OCI-LY1 (cell line): Measurements from ENCODE around the gene LY86.

Experiments used
- H2AFZ ChIP-seq: fragments of 200-600 bp; sonication (generic), shearing (Covaris generic); 2 replicates; pipeline ENCODE4 v1.6.0; 2014; ENCODE audit warnings: antibody characterized with exemption, mild to moderate bottlenecking, low read length
- H3F3A ChIP-seq: fragments of 200-600 bp; sonication (generic), shearing (Covaris generic); 2 replicates; pipeline ENCODE4 v1.6.0; 2014; ENCODE audit warnings: mild to moderate bottlenecking, antibody characterized with exemption, low read length, moderate library complexity; ENCODE audit not compliant: insufficient read depth
- H3K27ac ChIP-seq: fragments of 200-600 bp; sonication (generic); 2 replicates; pipeline ENCODE4 v1.5.1; 2014; ENCODE audit warnings: low read length, mixed run types, mild to moderate bottlenecking, low read depth; ENCODE audit not compliant: poor library complexity, severe bottlenecking
- H3K27me3 ChIP-seq: fragments of 200-600 bp; sonication (generic); 2 replicates; pipeline ENCODE4 v1.6.0; 2014; ENCODE audit warnings: antibody characterized with exemption, mild to moderate bottlenecking, low read length, moderate library complexity; ENCODE audit not compliant: insufficient read depth
- H3K36me3 ChIP-seq: fragments of 200-600 bp; sonication (generic); 2 replicates; pipeline ENCODE4 v1.6.1; 2014; ENCODE audit warnings: mild to moderate bottlenecking, antibody characterized with exemption, low read length, moderate library complexity, mixed read lengths; ENCODE audit not compliant: insufficient read depth
- H3K4me1 ChIP-seq: fragments of 200-600 bp; sonication (generic); 2 replicates; pipeline ENCODE4 v1.5.1; 2014; ENCODE audit warnings: mild to moderate bottlenecking, low read length, moderate library complexity; ENCODE audit not compliant: insufficient read depth, severe bottlenecking
- H3K4me2 ChIP-seq: fragments of 200-600 bp; sonication (generic), shearing (Covaris generic); 2 replicates; pipeline ENCODE4 v1.6.1; 2014; ENCODE audit warnings: low read length
- H3K4me3 ChIP-seq: fragments of 200-600 bp; sonication (generic); 2 replicates; pipeline ENCODE4 v1.5.1; 2014; ENCODE audit warnings: low read length, low read depth, mild to moderate bottlenecking, mixed read lengths; ENCODE audit not compliant: poor library complexity, severe bottlenecking
- H3K79me2 ChIP-seq: fragments of 200-600 bp; shearing (Covaris generic); 2 replicates; pipeline ENCODE4 v1.6.1; 2016; ENCODE audit warnings: mixed run types, low read length, mixed read lengths; ENCODE audit not compliant: insufficient read depth
- H3K9ac ChIP-seq: fragments of 200-600 bp; sonication (generic), shearing (Covaris generic); 2 replicates; pipeline ENCODE4 v1.6.1; 2014; ENCODE audit warnings: mild to moderate bottlenecking, low read length, mixed read lengths
- H3K9me2 ChIP-seq: fragments of 200-600 bp; sonication (generic), shearing (Covaris generic); 2 replicates; pipeline ENCODE4 v1.6.1; 2014; ENCODE audit warnings: low read depth, mild to moderate bottlenecking, low read length, mixed read lengths
- H3K9me3 ChIP-seq: fragments of 200-600 bp; shearing (Covaris generic); 2 replicates; pipeline ENCODE4 v1.6.1; 2014; ENCODE audit warnings: low read length, mixed read lengths
- H4K20me1 ChIP-seq: fragments of 200-600 bp; sonication (generic), shearing (Covaris generic); 2 replicates; pipeline ENCODE4 v1.6.0; 2016; ENCODE audit warnings: mild to moderate bottlenecking, low read length; ENCODE audit not compliant: insufficient read depth
- EZH2 ChIP-seq: fragments of 200-600 bp; sonication (generic), shearing (Covaris generic); IDR thresholded peaks from 2 replicates; pipeline ENCODE4 v1.8.0; 2017; ENCODE audit warnings: borderline replicate concordance, mixed run types, mild to moderate bottlenecking, antibody characterized with exemption, low read length, moderate library complexity, mixed read lengths
- TF ChIP-seq, protein P1 (sequence below): fragments of 200-600 bp; sonication (generic), shearing (Covaris generic); IDR thresholded peaks from 2 replicates; pipeline ENCODE4 v1.5.1; 2017; ENCODE audit warnings: mild to moderate bottlenecking, antibody characterized with exemption, low read length, moderate library complexity, mixed read lengths

LY86 gene

DNA sequence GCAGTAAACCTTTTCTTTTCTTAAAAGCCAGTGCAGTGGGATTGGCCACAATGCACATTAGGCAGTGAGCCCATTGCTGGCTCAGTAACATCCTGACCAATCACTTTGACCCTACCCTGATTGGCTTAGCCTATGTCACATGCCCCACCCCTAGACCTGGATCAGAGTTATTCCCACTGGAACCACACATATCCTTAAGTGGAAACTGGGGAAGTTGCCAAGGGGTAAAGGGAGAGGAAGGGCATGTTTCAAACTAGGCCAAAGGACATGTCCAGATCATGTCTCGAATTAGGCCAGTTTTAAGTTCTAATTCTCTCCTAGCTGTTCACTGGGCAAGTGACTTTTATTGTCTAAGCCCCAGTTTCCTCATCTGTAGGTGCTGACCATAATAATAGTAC lies 69.3 kb downstream of the LY86 start:
- H3K36me3 ChIP-seq = no peaks in the 10 kb centered on the region; the same call in 1 of the 2 replicates
- no peaks in the 10 kb centered on the region for H3F3A ChIP-seq
- H3K79me2 ChIP-seq = no peaks in the 10 kb centered on the region
- peak overlapping the region; percentile 85 for H3K27ac ChIP-seq
- no peaks in the 10 kb centered on the region for H3K27me3 ChIP-seq
- no peak overlapping the region for H2AFZ ChIP-seq
- no peak overlapping the region for H3K4me3 ChIP-seq
- peaks cover 30% of the 10 kb centered on the region for H3K4me1 ChIP-seq
- no peaks in the 10 kb centered on the region for H3K9me3 ChIP-seq
- H3K4me2 ChIP-seq = no peak overlapping the region
- TF ChIP-seq, protein P1, sequence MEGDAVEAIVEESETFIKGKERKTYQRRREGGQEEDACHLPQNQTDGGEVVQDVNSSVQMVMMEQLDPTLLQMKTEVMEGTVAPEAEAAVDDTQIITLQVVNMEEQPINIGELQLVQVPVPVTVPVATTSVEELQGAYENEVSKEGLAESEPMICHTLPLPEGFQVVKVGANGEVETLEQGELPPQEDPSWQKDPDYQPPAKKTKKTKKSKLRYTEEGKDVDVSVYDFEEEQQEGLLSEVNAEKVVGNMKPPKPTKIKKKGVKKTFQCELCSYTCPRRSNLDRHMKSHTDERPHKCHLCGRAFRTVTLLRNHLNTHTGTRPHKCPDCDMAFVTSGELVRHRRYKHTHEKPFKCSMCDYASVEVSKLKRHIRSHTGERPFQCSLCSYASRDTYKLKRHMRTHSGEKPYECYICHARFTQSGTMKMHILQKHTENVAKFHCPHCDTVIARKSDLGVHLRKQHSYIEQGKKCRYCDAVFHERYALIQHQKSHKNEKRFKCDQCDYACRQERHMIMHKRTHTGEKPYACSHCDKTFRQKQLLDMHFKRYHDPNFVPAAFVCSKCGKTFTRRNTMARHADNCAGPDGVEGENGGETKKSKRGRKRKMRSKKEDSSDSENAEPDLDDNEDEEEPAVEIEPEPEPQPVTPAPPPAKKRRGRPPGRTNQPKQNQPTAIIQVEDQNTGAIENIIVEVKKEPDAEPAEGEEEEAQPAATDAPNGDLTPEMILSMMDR = no peak
- no peak for TF ChIP-seq EZH2
- no peaks in the 10 kb centered on the region for H3K9me2 ChIP-seq
- H4K20me1 ChIP-seq = no peaks in the 10 kb centered on the region
- H3K9ac ChIP-seq = no peak overlapping the region

DNA sequence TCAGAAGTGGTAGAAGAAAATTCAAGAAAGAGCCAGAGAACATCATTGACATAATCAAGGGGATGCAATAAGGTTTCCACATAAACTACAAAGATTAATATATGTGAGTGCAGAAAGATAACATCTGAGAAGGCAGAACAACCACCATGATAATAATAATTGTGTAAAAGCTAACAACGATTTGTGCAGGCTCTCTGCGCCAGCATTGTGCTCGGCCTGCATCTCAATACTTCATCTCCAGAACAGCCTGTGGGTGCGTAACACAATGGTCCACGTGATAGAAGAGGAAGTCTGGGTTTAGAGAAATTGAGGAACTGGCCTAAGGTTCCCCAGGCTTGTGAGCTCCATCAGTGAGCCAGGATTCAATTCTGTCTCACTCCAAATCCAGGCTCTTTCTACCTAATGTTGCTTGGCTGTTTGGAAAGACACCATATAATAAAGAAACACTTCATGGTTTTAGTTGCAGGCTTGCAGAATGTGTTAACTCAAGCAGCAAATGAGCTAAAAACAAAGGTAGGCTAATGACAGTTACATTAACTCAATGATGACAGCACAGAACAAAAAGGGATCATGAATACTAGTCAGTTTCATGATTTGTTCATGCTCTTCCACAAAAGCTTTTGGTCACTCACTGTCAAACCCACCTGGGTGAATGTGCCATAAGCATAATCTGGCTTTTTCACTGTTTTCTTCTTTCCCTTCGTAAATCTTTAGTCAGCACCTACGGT lies 71.2 kb downstream of the LY86 start:
- Histone ChIP-seq H3K27me3 (no peaks in the 10 kb centered on the region), H3K4me3 (no peak overlapping the region), H3K9me2 (no peaks in the 10 kb centered on the region), H3K4me1 (peaks cover 30% of the 10 kb centered on the region), H3K9me3 (no peaks in the 10 kb centered on the region), H3F3A (no peaks in the 10 kb centered on the region), H3K27ac (peak overlapping the region; percentile 85), H3K36me3 (no peaks in the 10 kb centered on the region; the same call in 1 of the 2 replicates), H2AFZ (peak overlapping the region; percentile 94; the same call in 1 of the 2 replicates), H3K79me2 (no peaks in the 10 kb centered on the region), H3K9ac (peak overlapping the region; percentile 29; the same call in 1 of the 2 replicates), H4K20me1 (no peaks in the 10 kb centered on the region), H3K4me2 (peak overlapping the region; percentile 28; the same call in 1 of the 2 replicates)
- TF ChIP-seq EZH2 = no peak
- TF ChIP-seq, protein P1 = no peak

DNA sequence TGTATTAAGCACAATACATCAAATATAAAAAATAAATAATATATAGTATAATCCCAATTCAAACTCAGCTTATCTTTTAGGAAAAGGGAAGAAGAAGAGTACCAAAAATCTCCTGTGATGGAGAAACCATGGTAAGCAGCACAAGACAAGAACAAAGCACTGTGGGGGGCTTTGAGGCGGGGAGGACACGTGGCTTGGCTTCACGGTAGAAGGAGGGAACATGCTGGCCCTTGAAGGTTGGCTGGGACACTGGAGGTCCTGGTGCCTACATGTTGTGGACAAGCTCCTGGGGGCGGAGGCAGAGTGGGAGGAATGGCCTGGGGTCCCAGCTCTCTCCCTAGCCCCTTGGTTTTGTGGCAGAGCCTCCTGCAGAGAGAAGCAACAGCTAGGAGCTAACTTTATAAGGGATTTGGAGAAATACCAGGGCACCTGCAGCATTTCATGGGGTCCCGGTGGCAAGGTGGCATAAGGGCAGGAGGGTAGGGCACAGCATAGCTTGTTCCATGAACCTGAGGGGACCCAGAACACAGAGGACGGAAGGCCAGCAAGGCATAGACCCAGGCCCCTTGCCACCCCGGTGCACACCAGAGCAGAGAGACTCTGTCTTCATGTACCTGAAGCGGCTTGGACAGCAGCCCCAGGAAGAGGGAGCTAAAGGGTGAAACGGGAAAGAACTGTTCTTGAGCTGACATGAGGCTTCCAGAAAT lies 72.0 kb downstream of the LY86 start:
- H3K27me3 ChIP-seq = no peaks in the 10 kb centered on the region
- H3K4me2 ChIP-seq = no peak overlapping the region
- H3K9me3 ChIP-seq = no peaks in the 10 kb centered on the region
- no peaks in the 10 kb centered on the region for H4K20me1 ChIP-seq
- H3K4me3 ChIP-seq = no peak overlapping the region
- no peaks in the 10 kb centered on the region for H3K79me2 ChIP-seq
- H3K9ac ChIP-seq = no peak overlapping the region
- no peaks in the 10 kb centered on the region for H3F3A ChIP-seq
- H3K36me3 ChIP-seq = no peaks in the 10 kb centered on the region; the same call in 1 of the 2 replicates
- no peak overlapping the region for H2AFZ ChIP-seq
- peak overlapping the region; percentile 85 for H3K27ac ChIP-seq
- TF ChIP-seq, protein P1 = no peak
- no peak for TF ChIP-seq EZH2
- no peaks in the 10 kb centered on the region for H3K9me2 ChIP-seq
- H3K4me1 ChIP-seq = peaks cover 30% of the 10 kb centered on the region
